ENCODE results near the gene BMP5. TPM values are rescaled to one million over a fixed set of nuclear protein-coding genes. Genes with fewer than 3 reads are reported as not detected.
A peak's percentile ranks its signal among the peaks of the same experiment; 100 is the strongest.

Gene BMP5
- total and polyA plus RNA-seq, 2 experiments from 2014 or later = 123 to 127 TPM

DNA sequence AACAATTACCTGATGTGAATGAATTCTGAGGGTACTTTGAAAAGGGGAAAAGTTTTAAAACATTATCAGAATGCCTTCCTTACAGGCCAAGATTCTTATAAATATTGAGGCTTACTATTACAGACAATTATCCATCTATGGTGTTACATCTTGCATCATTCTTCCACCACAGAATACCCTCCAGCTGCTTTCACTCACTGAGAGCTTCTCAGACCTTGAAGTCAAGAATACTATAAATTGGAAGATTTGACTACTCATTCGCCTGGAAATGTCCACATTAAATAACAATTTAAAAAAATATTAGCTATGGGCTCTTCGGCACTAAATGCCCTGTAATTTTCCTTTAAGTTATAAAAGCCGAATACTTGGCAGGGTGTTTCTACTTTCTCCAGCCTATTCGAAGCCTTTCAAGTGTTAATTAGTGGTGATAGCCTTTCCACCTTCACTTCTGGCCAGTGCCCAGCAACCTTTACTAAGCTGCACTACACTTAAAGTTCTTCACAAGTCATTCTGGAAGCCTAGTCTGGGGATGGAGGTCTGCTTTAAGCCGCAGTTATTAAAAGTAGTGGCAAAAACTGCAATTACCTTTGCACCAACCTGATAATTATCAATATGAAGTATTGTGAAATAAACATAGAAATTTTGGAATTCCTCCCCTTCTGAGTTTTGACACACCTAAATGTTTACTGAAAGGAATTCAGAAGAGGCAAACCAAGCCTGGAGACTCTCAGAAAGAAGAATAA, 100.9 kb downstream of the BMP5 start:
- Histone ChIP-seq H3K4me3 (no peak overlapping the region), H3K27me3 (no peaks in the 10 kb centered on the region), H3K36me3 (peaks cover 55% of the 10 kb centered on the region), H3K9me3 (ENCODE audit: low read depth) (no peaks in the 10 kb centered on the region), H3K27ac (peak overlapping the region; percentile 20), H3K4me1 (ENCODE audit: low read depth) (peaks cover 7% of the 10 kb centered on the region)
- TF ChIP-seq, protein P1, sequence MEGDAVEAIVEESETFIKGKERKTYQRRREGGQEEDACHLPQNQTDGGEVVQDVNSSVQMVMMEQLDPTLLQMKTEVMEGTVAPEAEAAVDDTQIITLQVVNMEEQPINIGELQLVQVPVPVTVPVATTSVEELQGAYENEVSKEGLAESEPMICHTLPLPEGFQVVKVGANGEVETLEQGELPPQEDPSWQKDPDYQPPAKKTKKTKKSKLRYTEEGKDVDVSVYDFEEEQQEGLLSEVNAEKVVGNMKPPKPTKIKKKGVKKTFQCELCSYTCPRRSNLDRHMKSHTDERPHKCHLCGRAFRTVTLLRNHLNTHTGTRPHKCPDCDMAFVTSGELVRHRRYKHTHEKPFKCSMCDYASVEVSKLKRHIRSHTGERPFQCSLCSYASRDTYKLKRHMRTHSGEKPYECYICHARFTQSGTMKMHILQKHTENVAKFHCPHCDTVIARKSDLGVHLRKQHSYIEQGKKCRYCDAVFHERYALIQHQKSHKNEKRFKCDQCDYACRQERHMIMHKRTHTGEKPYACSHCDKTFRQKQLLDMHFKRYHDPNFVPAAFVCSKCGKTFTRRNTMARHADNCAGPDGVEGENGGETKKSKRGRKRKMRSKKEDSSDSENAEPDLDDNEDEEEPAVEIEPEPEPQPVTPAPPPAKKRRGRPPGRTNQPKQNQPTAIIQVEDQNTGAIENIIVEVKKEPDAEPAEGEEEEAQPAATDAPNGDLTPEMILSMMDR (IDR thresholded peaks at IDR 0.05; ENCODE audit: low read depth, low read length) = no peak
- peak in 1 of 2 donors; percentile 9 for DNase-seq (ENCODE audit: low read depth in 1 of 2, low spot score in 1 of 2)

DNA sequence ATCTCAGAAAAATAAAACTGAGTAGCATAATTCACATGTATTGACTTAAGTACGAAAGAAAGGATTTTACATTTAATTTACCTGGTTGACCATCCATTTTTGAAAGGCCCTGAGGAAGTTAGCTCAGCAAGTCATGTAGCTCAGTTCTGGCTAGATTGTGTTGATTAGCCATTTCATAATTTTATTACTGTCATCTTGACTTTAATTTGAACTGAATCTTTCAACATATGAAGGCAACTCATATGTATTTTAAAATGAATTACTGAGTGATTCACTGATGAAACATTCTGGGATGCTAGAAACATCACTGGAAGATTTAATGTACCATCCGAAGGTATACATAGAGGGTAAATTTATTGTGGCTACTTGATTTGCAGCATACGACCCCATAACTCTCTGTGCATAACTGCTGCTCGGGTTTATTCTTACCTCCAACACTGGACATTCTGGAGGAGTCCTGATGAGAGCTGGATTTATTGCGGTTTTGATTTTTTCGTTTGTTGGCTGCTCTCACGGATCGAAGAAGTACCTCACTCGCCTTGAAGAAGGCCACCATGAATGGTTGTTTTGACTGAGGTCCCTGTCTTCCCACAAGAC, 101.7 kb downstream of the BMP5 start:
- H3K4me1 ChIP-seq (ENCODE audit: low read depth) = peaks cover 7% of the 10 kb centered on the region
- H3K27ac ChIP-seq = peak overlapping the region; percentile 20
- no peaks in the 10 kb centered on the region for H3K27me3 ChIP-seq
- peaks cover 59% of the 10 kb centered on the region for H3K36me3 ChIP-seq
- DNase-seq (ENCODE audit: low read depth in 1 of 2, low spot score in 1 of 2) = no peak
- no peaks in the 10 kb centered on the region for H3K9me3 ChIP-seq (ENCODE audit: low read depth)
- TF ChIP-seq, protein P1 (IDR thresholded peaks at IDR 0.05; ENCODE audit: low read depth, low read length) = no peak
- H3K4me3 ChIP-seq = no peak overlapping the region

DNA sequence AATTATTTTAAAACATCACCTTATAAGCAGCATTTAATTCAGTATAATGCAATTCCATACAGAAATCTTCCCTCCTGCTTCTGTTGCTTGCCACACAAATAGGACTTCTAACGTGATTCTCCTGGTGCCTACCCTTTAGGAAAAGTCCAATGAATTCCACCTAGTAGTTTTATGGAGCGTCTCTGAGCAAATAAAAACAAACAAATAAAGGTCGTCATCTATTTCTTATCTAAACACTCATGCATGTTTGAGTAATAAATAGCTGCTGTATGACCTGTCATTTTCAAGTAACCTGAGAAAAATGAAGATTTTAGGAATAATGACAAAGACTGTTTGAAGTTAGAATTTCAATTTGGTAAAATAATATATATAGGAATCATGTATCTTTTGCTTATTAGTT, 102.7 kb downstream of the BMP5 start:
- peaks cover 60% of the 10 kb centered on the region for H3K36me3 ChIP-seq
- no peaks in the 10 kb centered on the region for H3K9me3 ChIP-seq (ENCODE audit: low read depth)
- no peaks in the 10 kb centered on the region for H3K27me3 ChIP-seq
- DNase-seq (ENCODE audit: low read depth in 1 of 2, low spot score in 1 of 2) = no peak
- H3K4me3 ChIP-seq = no peak overlapping the region
- peaks cover 7% of the 10 kb centered on the region for H3K4me1 ChIP-seq (ENCODE audit: low read depth)
- TF ChIP-seq, protein P1 (IDR thresholded peaks at IDR 0.05; ENCODE audit: low read depth, low read length) = no peak
- H3K27ac ChIP-seq = peak overlapping the region; percentile 5

DNA sequence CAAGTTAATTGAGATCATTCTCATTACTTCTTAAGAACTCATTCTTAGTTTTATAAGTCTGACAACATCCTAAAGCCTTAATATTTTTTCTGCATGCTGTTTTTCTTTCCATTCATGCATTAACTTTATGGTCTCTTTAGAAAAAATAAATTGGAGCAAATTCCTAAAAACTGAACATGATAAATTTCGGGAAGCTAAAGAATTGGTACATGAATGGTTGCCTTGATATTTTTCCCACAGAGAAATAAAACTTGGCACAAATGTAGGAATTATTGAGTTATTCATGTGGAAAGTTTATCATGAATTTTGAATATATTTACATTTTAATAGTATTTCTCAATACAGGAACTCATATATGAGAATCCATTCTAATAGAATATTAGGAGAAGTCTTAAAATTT, 115.9 kb downstream of the BMP5 start:
- Histone ChIP-seq H3K36me3 (peaks cover 68% of the 10 kb centered on the region), H3K4me3 (no peak overlapping the region), H3K27ac (no peak overlapping the region), H3K27me3 (no peaks in the 10 kb centered on the region), H3K9me3 (ENCODE audit: low read depth) (no peaks in the 10 kb centered on the region), H3K4me1 (ENCODE audit: low read depth) (no peaks in the 10 kb centered on the region)
- no peak for DNase-seq (ENCODE audit: low read depth in 1 of 2, low spot score in 1 of 2)
- TF ChIP-seq, protein P1 (IDR thresholded peaks at IDR 0.05; ENCODE audit: low read depth, low read length) = no peak

DNA sequence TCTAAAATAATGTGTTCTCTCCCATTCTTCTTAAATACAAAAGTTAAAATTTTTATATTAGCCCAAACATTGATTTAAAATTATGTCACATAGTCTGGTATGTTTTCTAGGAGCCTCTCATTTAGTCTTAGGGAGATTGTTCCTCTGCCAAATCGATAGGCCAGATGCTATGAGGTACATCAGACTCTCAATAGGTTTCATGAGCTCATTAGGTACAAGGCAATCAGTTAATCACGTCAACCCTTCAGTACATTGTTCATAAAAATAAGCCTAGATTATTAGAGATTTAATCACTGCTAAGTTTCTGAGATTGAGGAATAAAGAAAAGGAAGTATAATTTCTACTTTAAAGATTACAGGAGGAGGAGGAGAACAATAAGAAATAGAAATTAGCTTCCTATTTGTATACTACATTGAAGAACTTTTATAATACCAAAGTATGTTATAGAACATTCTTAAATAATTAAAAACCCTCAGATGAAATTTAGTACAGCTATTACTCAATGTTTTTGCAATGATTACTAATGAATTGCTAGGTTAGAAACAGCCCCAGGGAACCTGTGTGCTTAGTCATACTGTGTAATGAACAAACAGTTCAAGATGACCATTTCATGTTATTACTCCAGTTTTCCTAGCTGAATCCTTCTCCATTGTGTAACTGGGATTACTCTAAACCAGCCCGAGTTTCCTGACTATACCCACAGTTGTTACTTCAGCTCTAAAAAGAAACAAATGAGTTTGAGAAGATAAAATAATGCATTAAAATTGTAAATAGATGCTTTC, 117.0 kb downstream of the BMP5 start:
- no peaks in the 10 kb centered on the region for H3K4me1 ChIP-seq (ENCODE audit: low read depth)
- H3K27me3 ChIP-seq = no peaks in the 10 kb centered on the region
- H3K36me3 ChIP-seq = peaks cover 68% of the 10 kb centered on the region
- peak in 1 of 2 donors; percentile 76 for DNase-seq (ENCODE audit: low read depth in 1 of 2, low spot score in 1 of 2)
- no peaks in the 10 kb centered on the region for H3K9me3 ChIP-seq (ENCODE audit: low read depth)
- H3K4me3 ChIP-seq = no peak overlapping the region
- TF ChIP-seq, protein P1 (IDR thresholded peaks at IDR 0.05; ENCODE audit: low read depth, low read length) = no peak
- peak overlapping the region; percentile 18 for H3K27ac ChIP-seq
